HL-60 (cell line): Measurements from ENCODE around the gene PPP2R3A.

Experiments
- DNase-seq, 2 experiments: peaks; one replicate each; pipeline ENCODE4 v3.0.0-alpha.2; 2010 to 2020; ENCODE audit warnings: low read depth in 1 of 2, low spot score in 1 of 2
- H3K27ac ChIP-seq: fragments of 250-450 bp; sonication (Bioruptor Pico); replicated peaks from 2 replicates; pipeline ENCODE4 v1.5.1; 2020; ENCODE audit warnings: mild to moderate bottlenecking, moderate library complexity
- H3K27me3 ChIP-seq: fragments of 250-450 bp; sonication (Bioruptor Pico); 2 replicates; pipeline ENCODE4 v1.5.1; 2021; ENCODE audit warnings: mild to moderate bottlenecking, moderate library complexity; ENCODE audit not compliant: insufficient read depth, poor library complexity, severe bottlenecking
- H3K4me3 ChIP-seq: replicated peaks from 2 replicates; pipeline ENCODE4 v1.5.1; 2011; ENCODE audit warnings: mild to moderate bottlenecking, control low read depth, low read length; ENCODE audit not compliant: insufficient read depth
- CTCF ChIP-seq: IDR thresholded peaks from one replicate; pipeline ENCODE4 v1.5.1; 2011; ENCODE audit warnings: low read length, control low read depth, inconsistent platforms; ENCODE audit not compliant: insufficient read depth
- GABPA ChIP-seq: IDR thresholded peaks from 2 replicates; pipeline ENCODE4 v1.6.1; 2012; ENCODE audit warnings: low read depth
- POLR2AphosphoS5 ChIP-seq: IDR thresholded peaks from 2 replicates; pipeline ENCODE4 v1.6.1; 2012; ENCODE audit warnings: low read depth
- SPI1 ChIP-seq: IDR thresholded peaks from 2 replicates; pipeline ENCODE4 v1.6.1; 2012; ENCODE audit warnings: low read depth, mild to moderate bottlenecking, borderline replicate concordance
- TF ChIP-seq, protein P1 (sequence below): IDR thresholded peaks from 2 replicates; pipeline ENCODE4 v1.6.1; 2012; ENCODE audit warnings: low read depth; ENCODE audit not compliant: insufficient replicate concordance

PPP2R3A gene

GRCh38 chr3:135944831-135945230, 20.7 kb upstream of the PPP2R3A start:
- Histone ChIP-seq H3K4me3 (no peak overlapping the region), H3K27me3 (peaks cover 4% of the 10 kb centered on the region), H3K27ac (no peak overlapping the region)
- TF ChIP-seq CTCF (no peak), SPI1 (no peak), GABPA (no peak), POLR2AphosphoS5 (no peak)
- TF ChIP-seq, protein P1, sequence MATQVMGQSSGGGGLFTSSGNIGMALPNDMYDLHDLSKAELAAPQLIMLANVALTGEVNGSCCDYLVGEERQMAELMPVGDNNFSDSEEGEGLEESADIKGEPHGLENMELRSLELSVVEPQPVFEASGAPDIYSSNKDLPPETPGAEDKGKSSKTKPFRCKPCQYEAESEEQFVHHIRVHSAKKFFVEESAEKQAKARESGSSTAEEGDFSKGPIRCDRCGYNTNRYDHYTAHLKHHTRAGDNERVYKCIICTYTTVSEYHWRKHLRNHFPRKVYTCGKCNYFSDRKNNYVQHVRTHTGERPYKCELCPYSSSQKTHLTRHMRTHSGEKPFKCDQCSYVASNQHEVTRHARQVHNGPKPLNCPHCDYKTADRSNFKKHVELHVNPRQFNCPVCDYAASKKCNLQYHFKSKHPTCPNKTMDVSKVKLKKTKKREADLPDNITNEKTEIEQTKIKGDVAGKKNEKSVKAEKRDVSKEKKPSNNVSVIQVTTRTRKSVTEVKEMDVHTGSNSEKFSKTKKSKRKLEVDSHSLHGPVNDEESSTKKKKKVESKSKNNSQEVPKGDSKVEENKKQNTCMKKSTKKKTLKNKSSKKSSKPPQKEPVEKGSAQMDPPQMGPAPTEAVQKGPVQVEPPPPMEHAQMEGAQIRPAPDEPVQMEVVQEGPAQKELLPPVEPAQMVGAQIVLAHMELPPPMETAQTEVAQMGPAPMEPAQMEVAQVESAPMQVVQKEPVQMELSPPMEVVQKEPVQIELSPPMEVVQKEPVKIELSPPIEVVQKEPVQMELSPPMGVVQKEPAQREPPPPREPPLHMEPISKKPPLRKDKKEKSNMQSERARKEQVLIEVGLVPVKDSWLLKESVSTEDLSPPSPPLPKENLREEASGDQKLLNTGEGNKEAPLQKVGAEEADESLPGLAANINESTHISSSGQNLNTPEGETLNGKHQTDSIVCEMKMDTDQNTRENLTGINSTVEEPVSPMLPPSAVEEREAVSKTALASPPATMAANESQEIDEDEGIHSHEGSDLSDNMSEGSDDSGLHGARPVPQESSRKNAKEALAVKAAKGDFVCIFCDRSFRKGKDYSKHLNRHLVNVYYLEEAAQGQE, result no peak
- no peak for DNase-seq

DNA sequence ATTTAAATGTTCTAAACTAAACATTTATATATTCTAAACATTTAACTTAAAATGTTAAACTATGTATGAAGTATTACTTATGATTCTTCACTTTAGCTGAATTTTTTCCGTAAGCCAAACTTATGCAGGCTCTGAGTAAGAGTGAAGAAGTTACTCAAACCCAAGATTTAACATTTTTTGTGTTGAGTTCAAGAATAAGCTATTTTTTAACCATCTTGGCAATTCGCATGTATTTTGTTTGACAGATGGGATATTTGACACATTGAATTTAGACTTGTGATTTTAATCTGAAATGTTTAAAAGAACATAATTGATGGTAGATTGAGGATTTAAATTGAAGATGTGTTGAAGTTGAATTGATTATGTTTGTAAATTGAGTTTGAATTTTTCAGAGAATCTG, 14.6 kb upstream of the PPP2R3A start:
- TF ChIP-seq, protein P1, result no peak
- no peak for TF ChIP-seq SPI1
- TF ChIP-seq CTCF, result no peak
- no peak for TF ChIP-seq POLR2AphosphoS5
- TF ChIP-seq GABPA, result no peak
- peaks cover 5% of the 10 kb centered on the region for H3K27me3 ChIP-seq
- no peak overlapping the region for H3K4me3 ChIP-seq
- H3K27ac ChIP-seq, result no peak overlapping the region
- DNase-seq, result no peak

GRCh38 chr3:135964160-135964955, 1.2 kb upstream of the PPP2R3A start:
- TF ChIP-seq SPI1 (no peak), CTCF (no peak), GABPA (no peak), POLR2AphosphoS5 (no peak)
- TF ChIP-seq, protein P1, result no peak
- H3K27me3 ChIP-seq, result peaks cover 41% of the 10 kb centered on the region
- no peak for DNase-seq
- no peak overlapping the region for H3K4me3 ChIP-seq
- H3K27ac ChIP-seq, result no peak overlapping the region
